ENCODE measurements around the gene ESYT1. TPM values are rescaled to one million over a fixed set of nuclear protein-coding genes. Genes with fewer than 3 reads are reported as not detected.

The ESYT1 gene
- total and polyA plus RNA-seq, 7 experiments from 2014 or later = 121 to 353 (median 244) TPM

GRCh38 chr12:56103066-56103711 lies 24.9 kb upstream of the ESYT1 start:
- ATAC-seq (no peak), DNase-seq (peak in 7 of 9 donors; percentile 41 to 67 (median 61))
- CTCF ChIA-PET = interaction anchor here (0.7 to 4.4 kb wide), 6 partner anchors 14 to 365 kb away, joined by 4 to 44 read pairs (median 5); partner anchors contain the start of genes RPL41 and ZC3H10
- intact Hi-C loops (cut with micrococcal nuclease) = loop anchor here (2.0 to 5.0 kb wide), 3 partner anchors 106 to 1329 kb away; partner anchors contain the start of genes CDK2 (in 1 of the 2), INHBC (in 1 of the 2), PMEL (in 1 of the 2) and R3HDM2 (in 1 of the 2)
- Histone ChIP-seq H3K27me3 (ENCODE audit: control insufficient read depth in 2 of 2, insufficient read depth in 2 of 2, low read length in 2 of 2) (no peaks in the 10 kb centered on the region), H3K9me3 (ENCODE audit: control insufficient read depth in 2 of 3, low read length in 3 of 3) (no peaks in the 10 kb centered on the region), H3K36me3 (ENCODE audit: control insufficient read depth in 2 of 3, insufficient read depth in 3 of 3, low read length in 3 of 3) (peaks cover 8 to 16% (median 9%) of the 10 kb centered on the region in 3 experiments), H3K27ac (ENCODE audit: low read depth, low read length) (peak overlapping the region; percentile 82), H3K4me3 (ENCODE audit: low read length) (peak overlapping the region; percentile 87), H3K4me1 (ENCODE audit: control insufficient read depth in 2 of 2, insufficient read depth in 2 of 2, low read length in 2 of 2) (peaks cover 36 to 37% of the 10 kb centered on the region in 2 donors)
- Mint-ChIP-seq H3K36me3 (peaks cover 0 to 24% (median 7%) of the 10 kb centered on the region in 5 donors), H3K9me3 (no peaks in the 10 kb centered on the region), H3K4me3 (peak overlapping the region; percentile 91 to 100 (median 98)), H3K27me3 (peaks cover 0 to 4% (median 0%) of the 10 kb centered on the region in 5 donors), H3K27ac (peak overlapping the region; percentile 92 to 99 (median 98)), H3K4me1 (peaks cover 31 to 69% (median 59%) of the 10 kb centered on the region in 7 donors)
- POLR2A ChIA-PET = interaction anchor here (0.7 to 9.3 kb wide), 24 partner anchors 10 to 387 kb away, joined by 3 to 230 read pairs (median 7); partner anchors contain the start of genes BLOC1S1, ERBB3, ESYT1 and ORMDL2

- Mint-ChIP-seq H3K27ac (peak overlapping the region; percentile 92 to 99 (median 98)), H3K4me1 (peaks cover 31 to 69% (median 64%) of the 10 kb centered on the region in 7 donors), H3K9me3 (no peaks in the 10 kb centered on the region), H3K27me3 (peaks cover 0 to 2% (median 0%) of the 10 kb centered on the region in 5 donors), H3K4me3 (peak overlapping the region; percentile 91 to 100 (median 98)), H3K36me3 (peaks cover 0 to 23% (median 9%) of the 10 kb centered on the region in 5 donors)
- ChIA-PET CTCF (interaction anchor here (0.8 to 4.4 kb wide), 13 partner anchors 14 to 365 kb away, joined by 3 to 44 read pairs (median 4); partner anchors contain the start of genes ESYT1, RPL41, SMARCC2 and ZC3H10), POLR2A (interaction anchor here (0.7 to 9.3 kb wide), 34 partner anchors 8 to 368 kb away, joined by 3 to 230 read pairs (median 6); partner anchors contain the start of genes ERBB3, ESYT1, IL23A and MYL6B)
- H3K36me3 ChIP-seq (ENCODE audit: control insufficient read depth in 2 of 3, insufficient read depth in 3 of 3, low read length in 3 of 3) = peaks cover 8 to 22% (median 14%) of the 10 kb centered on the region in 3 experiments
- intact Hi-C loops (cut with micrococcal nuclease) = loop anchor here (1.0 to 5.0 kb wide), 23 partner anchors 13 to 1329 kb away; partner anchors contain the start of genes RPL41 (in 2 of the 2), RPS26 (in 2 of the 2), SARNP (in 2 of the 2) and CDK2 (in 1 of the 2)
- H3K27ac ChIP-seq (ENCODE audit: low read depth, low read length) = peak overlapping the region; percentile 82
- ATAC-seq = peak; percentile 0
- H3K4me3 ChIP-seq (ENCODE audit: low read length) = peak overlapping the region; percentile 87
- H3K4me1 ChIP-seq (ENCODE audit: control insufficient read depth in 2 of 2, insufficient read depth in 2 of 2, low read length in 2 of 2) = peaks cover 36 to 37% of the 10 kb centered on the region in 2 donors
- H3K27me3 ChIP-seq (ENCODE audit: control insufficient read depth in 2 of 2, insufficient read depth in 2 of 2, low read length in 2 of 2) = no peaks in the 10 kb centered on the region
- H3K9me3 ChIP-seq (ENCODE audit: control insufficient read depth in 2 of 3, low read length in 3 of 3) = no peaks in the 10 kb centered on the region
- no peak for DNase-seq
Measured at GRCh38 chr12:56103823-56104108, 24.3 kb upstream of the ESYT1 start.

- H3K36me3 Mint-ChIP-seq = peaks cover 0 to 23% (median 9%) of the 10 kb centered on the region in 5 donors
Measured at GRCh38 chr12:56104109-56104814, 23.8 kb upstream of the ESYT1 start, which contains the start of gene PA2G4. PA2G4 (plus strand) TSS chr12:56104559; CDS start chr12:56104738, 179 bp downstream.

GRCh38 chr12:56104815-56105608 lies 23.1 kb upstream of the ESYT1 start:
- intact Hi-C loops (cut with micrococcal nuclease) = loop anchor here (1.0 to 5.0 kb wide), 22 partner anchors 11 to 1327 kb away; partner anchors contain the start of genes RPL41 (in 2 of the 2), RPS26 (in 2 of the 2), SARNP (in 2 of the 2) and CS (in 1 of the 2)
- H3K4me1 Mint-ChIP-seq = peaks cover 31 to 64% (median 59%) of the 10 kb centered on the region in 7 donors
- peak in 2 of 9 donors; percentile 11 to 35 for DNase-seq
- CTCF ChIA-PET = interaction anchor here (0.5 to 4.4 kb wide), 9 partner anchors 13 to 116 kb away, joined by 3 to 44 read pairs (median 4); partner anchors contain the start of genes RPL41, SMARCC2 and ZC3H10
- no peaks in the 10 kb centered on the region for H3K9me3 ChIP-seq (ENCODE audit: control insufficient read depth in 2 of 3, low read length in 3 of 3)
- POLR2A ChIA-PET = interaction anchor here (0.5 to 9.3 kb wide), 28 partner anchors 8 to 366 kb away, joined by 3 to 230 read pairs (median 8); partner anchors contain the start of genes DNAJC14, ERBB3, ESYT1 and IL23A
- H3K36me3 Mint-ChIP-seq = peaks cover 0 to 25% (median 9%) of the 10 kb centered on the region in 5 donors
- H3K4me3 ChIP-seq (ENCODE audit: low read length) = peak overlapping the region; percentile 87
- no peaks in the 10 kb centered on the region for H3K27me3 ChIP-seq (ENCODE audit: control insufficient read depth in 2 of 2, insufficient read depth in 2 of 2, low read length in 2 of 2)
- H3K4me3 Mint-ChIP-seq = peak overlapping the region; percentile 91 to 100 (median 98)
- peaks cover 36 to 37% of the 10 kb centered on the region in 2 donors for H3K4me1 ChIP-seq (ENCODE audit: control insufficient read depth in 2 of 2, insufficient read depth in 2 of 2, low read length in 2 of 2)
- ATAC-seq = peak; percentile 0
- H3K27ac Mint-ChIP-seq = peak overlapping the region; percentile 92 to 99 (median 98)
- no peaks in the 10 kb centered on the region for H3K27me3 Mint-ChIP-seq
- peaks cover 14 to 34% (median 20%) of the 10 kb centered on the region in 3 experiments for H3K36me3 ChIP-seq (ENCODE audit: control insufficient read depth in 2 of 3, insufficient read depth in 3 of 3, low read length in 3 of 3)
- no peaks in the 10 kb centered on the region for H3K9me3 Mint-ChIP-seq
- peak overlapping the region; percentile 82 for H3K27ac ChIP-seq (ENCODE audit: low read depth, low read length)

More at GRCh38 chr12:56104109-56104814, 23.8 kb upstream of the ESYT1 start, which contains the start of gene PA2G4:
- peaks cover 31 to 69% (median 64%) of the 10 kb centered on the region in 7 donors for H3K4me1 Mint-ChIP-seq
- peaks cover 0 to under 1% (median 0%) of the 10 kb centered on the region in 5 donors for H3K27me3 Mint-ChIP-seq
- intact Hi-C loops (cut with micrococcal nuclease) = loop anchor here (1.0 to 5.0 kb wide), 22 partner anchors 12 to 1328 kb away; partner anchors contain the start of genes RPL41 (in 2 of the 2), RPS26 (in 2 of the 2), SARNP (in 2 of the 2) and CS (in 1 of the 2)
- POLR2A ChIA-PET = interaction anchor here (0.5 to 9.3 kb wide), 37 partner anchors 8 to 367 kb away, joined by 3 to 230 read pairs (median 6); partner anchors contain the start of genes DNAJC14, ERBB3, ESYT1 and IL23A
- Histone ChIP-seq H3K9me3 (ENCODE audit: control insufficient read depth in 2 of 3, low read length in 3 of 3) (no peaks in the 10 kb centered on the region), H3K27ac (ENCODE audit: low read depth, low read length) (peak within 1 kb of the TSS; percentile 82), H3K27me3 (ENCODE audit: control insufficient read depth in 2 of 2, insufficient read depth in 2 of 2, low read length in 2 of 2) (no peaks in the 10 kb centered on the region), H3K36me3 (ENCODE audit: control insufficient read depth in 2 of 3, insufficient read depth in 3 of 3, low read length in 3 of 3) (peaks cover 8 to 27% (median 14%) of the 10 kb centered on the region in 3 experiments), H3K4me3 (ENCODE audit: low read length) (peak within 1 kb of the TSS; percentile 87), H3K4me1 (ENCODE audit: control insufficient read depth in 2 of 2, insufficient read depth in 2 of 2, low read length in 2 of 2) (peaks cover 36 to 37% of the 10 kb centered on the region in 2 donors)
- peak; percentile 83 to 97 (median 96) for DNase-seq
- CTCF ChIA-PET = interaction anchor here (0.8 to 4.4 kb wide), 14 partner anchors 13 to 366 kb away, joined by 3 to 44 read pairs (median 4); partner anchors contain the start of genes ESYT1, RPL41, SMARCC2 and ZC3H10
- no peaks in the 10 kb centered on the region for H3K9me3 Mint-ChIP-seq
- H3K4me3 Mint-ChIP-seq = peak within 1 kb of the TSS; percentile 91 to 100 (median 98)
- H3K27ac Mint-ChIP-seq = peak within 1 kb of the TSS; percentile 92 to 99 (median 98)
- peak; percentile 93 for ATAC-seq

- no peaks in the 10 kb centered on the region for H3K27me3 ChIP-seq (ENCODE audit: control insufficient read depth in 2 of 2, insufficient read depth in 2 of 2, low read length in 2 of 2)
- ChIA-PET CTCF (interaction anchor here (1.1 to 4.4 kb wide), 2 partner anchors 12 to 28 kb away, joined by 4 to 44 read pairs; partner anchors contain the start of genes RPL41 and ZC3H10), POLR2A (interaction anchor here (1.0 to 9.3 kb wide), 10 partner anchors 7 to 288 kb away, joined by 6 to 230 read pairs (median 20); partner anchors contain the start of genes ERBB3, ESYT1, ORMDL2 and RPL41)
- no peak for DNase-seq
- H3K27ac ChIP-seq (ENCODE audit: low read depth, low read length) = peak overlapping the region; percentile 82
- intact Hi-C loops (cut with micrococcal nuclease) = loop anchor here in 1 of 2 donors (2.0 kb wide), 1 partner anchor 367 kb away; no protein-coding TSS in a partner anchor
- no peak for ATAC-seq
- H3K9me3 Mint-ChIP-seq = no peaks in the 10 kb centered on the region
- H3K27me3 Mint-ChIP-seq = no peaks in the 10 kb centered on the region
- H3K4me1 ChIP-seq (ENCODE audit: control insufficient read depth in 2 of 2, insufficient read depth in 2 of 2, low read length in 2 of 2) = peaks cover 36 to 37% of the 10 kb centered on the region in 2 donors
- peak overlapping the region; percentile 92 to 99 (median 98) for H3K27ac Mint-ChIP-seq
- H3K36me3 Mint-ChIP-seq = peaks cover 0 to 29% (median 14%) of the 10 kb centered on the region in 5 donors
- no peaks in the 10 kb centered on the region for H3K9me3 ChIP-seq (ENCODE audit: control insufficient read depth in 2 of 3, low read length in 3 of 3)
- peaks cover 18 to 40% (median 20%) of the 10 kb centered on the region in 3 experiments for H3K36me3 ChIP-seq (ENCODE audit: control insufficient read depth in 2 of 3, insufficient read depth in 3 of 3, low read length in 3 of 3)
- H3K4me3 Mint-ChIP-seq = peak overlapping the region; percentile 91 to 100 (median 98)
- H3K4me1 Mint-ChIP-seq = peaks cover 31 to 61% (median 57%) of the 10 kb centered on the region in 7 donors
- peak overlapping the region; percentile 87 for H3K4me3 ChIP-seq (ENCODE audit: low read length)
Measured at GRCh38 chr12:56105609-56105902, 22.5 kb upstream of the ESYT1 start.

Data from naive thymus-derived CD4-positive, alpha-beta T cell (primary cell).